HepG2 (cell line): ENCODE measurements around the gene PCDHA6. TPM values are rescaled to one million over a fixed set of nuclear protein-coding genes. Genes with fewer than 3 reads are reported as not detected.
A peak's percentile ranks its signal among the peaks of the same experiment; 100 is the strongest.

Experiments
- ATAC-seq: fragments of 200-7000 bp; cut with Tn5 transposase; 3 replicates; pipeline ENCODE4 v1.9.1; 2020; ENCODE audit warnings: mild to moderate bottlenecking, moderate library complexity
- BruUV-seq: library from RNA; stranded (reverse); fragments of 400-500 nt; replicated peaks from 2 replicates; lab custom pipeline; 2021; lab: Mats Ljungman, UMichigan
- CTCF ChIA-PET: fragments of 300-600 bp; formaldehyde crosslinking; extraction: SDS; loops from one replicate; lab custom pipeline; 2021; ENCODE audit warnings: low total read pairs, inconsistent platforms, low intra/inter-chr PET ratio; lab: Yijun Ruan, JAX
- POLR2A ChIA-PET: fragments of 350-600 bp; sonication (Branson Sonifier 250); formaldehyde crosslinking; loops from one replicate; lab custom pipeline; 2020; ENCODE audit warnings: antibody characterized with exemption, inconsistent platforms; lab: Yijun Ruan, JAX
- DNase-seq: peaks from one replicate; pipeline ENCODE4 v3.0.0-alpha.2; 2015; ENCODE audit warnings: low spot score
- FAIRE-seq: peaks from 3 replicates; lab custom pipeline; 2011; peaks lifted over from hg19 to GRCh38; lab: Jason Lieb, UNC
- H2AFZ ChIP-seq: one replicate; pipeline ENCODE4 v1.6.1; 2011; ENCODE audit warnings: low read length, inconsistent platforms
- H3K27ac ChIP-seq: fragments of 300-600 bp; 3 replicates; pipeline ENCODE4 v1.8.0; 2011; ENCODE audit warnings: mixed run types, mild to moderate bottlenecking, mixed read lengths, low read length, inconsistent platforms; ENCODE audit not compliant: insufficient read depth; ENCODE audit errors: extremely low read length
- H3K27me3 ChIP-seq, 2 experiments: fragments of 200-600 bp in 1 of 2; 2 replicates in 1 of 2; 3 replicates in 1 of 2; pipeline versions ENCODE4 v1.6.0 to v1.8.0; 2011; ENCODE audit warnings: low read length in 2 of 2, mild to moderate bottlenecking in 2 of 2, moderate library complexity in 2 of 2, inconsistent platforms in 1 of 2; ENCODE audit not compliant: insufficient read depth in 2 of 2, control insufficient read depth in 1 of 2
- H3K36me3 ChIP-seq, 2 experiments: fragments of 200-600 bp in 1 of 2; replicated peaks in 1 of 2; 2 replicates in 1 of 2; 3 replicates in 1 of 2; pipeline versions ENCODE4 v1.5.1 to v1.8.0; 2011; ENCODE audit warnings: low read length in 2 of 2, inconsistent platforms in 1 of 2; ENCODE audit not compliant: insufficient read depth in 2 of 2, control insufficient read depth in 1 of 2
- H3K4me1 ChIP-seq: 2 replicates; pipeline ENCODE4 v1.5.1; 2012; ENCODE audit warnings: low read length, inconsistent platforms; ENCODE audit not compliant: insufficient read depth
- H3K4me2 ChIP-seq: 2 replicates; pipeline ENCODE4 v1.6.0; 2011; ENCODE audit warnings: low read depth, low read length, inconsistent platforms
- H3K4me3 ChIP-seq, 3 experiments: fragments of 200-600 bp in 1 of 3; sonication (generic), shearing (Covaris generic) in 1 of 3; replicated peaks in 1 of 3; 2 replicates each; pipeline ENCODE4 v1.5.1; 2011 to 2016; ENCODE audit warnings: low read length in 3 of 3, inconsistent platforms in 2 of 3, low read depth in 2 of 3, mild to moderate bottlenecking in 2 of 3, control low read depth in 1 of 3, mixed read lengths in 1 of 3; ENCODE audit not compliant: insufficient read depth in 1 of 3
- H3K79me2 ChIP-seq: one replicate; pipeline ENCODE4 v1.6.1; 2011; ENCODE audit warnings: low read length, inconsistent platforms; ENCODE audit not compliant: insufficient read depth
- H3K9ac ChIP-seq: 2 replicates; pipeline ENCODE4 v1.6.0; 2011; ENCODE audit warnings: mild to moderate bottlenecking, low read depth, low read length, inconsistent platforms; ENCODE audit not compliant: insufficient read depth
- H3K9me3 ChIP-seq: 2 replicates; pipeline ENCODE4 v1.5.1; 2012; ENCODE audit warnings: mild to moderate bottlenecking, low read length
- H4K20me1 ChIP-seq: 2 replicates; pipeline ENCODE4 v1.6.0; 2011; ENCODE audit warnings: inconsistent platforms, mild to moderate bottlenecking, low read length, moderate library complexity; ENCODE audit not compliant: insufficient read depth
- BORCS8-MEF2B ChIP-seq: sonication (generic); formaldehyde crosslinking; IDR thresholded peaks from 2 replicates; pipeline ENCODE4 v1.8.0; 2022; ENCODE audit warnings: mild to moderate bottlenecking, missing genetic modification reagents
- CEBPG ChIP-seq: IDR thresholded peaks from 2 replicates; pipeline ENCODE4 v1.6.1; 2016
- CREB3 ChIP-seq: sonication (generic); formaldehyde crosslinking; IDR thresholded peaks from 2 replicates; pipeline ENCODE4 v1.5.0; 2020; ENCODE audit warnings: missing genetic modification reagents
- ELF1 ChIP-seq: sonication (generic); formaldehyde crosslinking; IDR thresholded peaks from 2 replicates; pipeline ENCODE4 v1.4.0; 2020; ENCODE audit warnings: missing genetic modification reagents
- GABPA ChIP-seq, 2 experiments: IDR thresholded peaks; 2 replicates each; pipeline ENCODE4 v1.6.1; 2011 to 2016; ENCODE audit warnings: low read depth in 2 of 2, low read length in 1 of 2, missing biosample characterization in 1 of 2, missing genetic modification characterization in 1 of 2
- HOXD1 ChIP-seq: sonication (generic); formaldehyde crosslinking; IDR thresholded peaks from 2 replicates; pipeline ENCODE4 v1.5.0; 2020; ENCODE audit warnings: missing genetic modification reagents
- NCOA1 ChIP-seq: sonication (generic); formaldehyde crosslinking; IDR thresholded peaks from 2 replicates; pipeline ENCODE4 v1.9.0; 2021; ENCODE audit warnings: missing genetic modification reagents
- PAWR ChIP-seq: sonication (generic); formaldehyde crosslinking; IDR thresholded peaks from 2 replicates; pipeline ENCODE4 v1.4.0; 2020; ENCODE audit warnings: missing genetic modification reagents, mild to moderate bottlenecking, borderline replicate concordance
- SMAD3 ChIP-seq: sonication (generic); formaldehyde crosslinking; IDR thresholded peaks from 2 replicates; pipeline ENCODE4 v1.4.0; 2020; ENCODE audit warnings: missing genetic modification reagents
- SMYD3 ChIP-seq: sonication (generic); formaldehyde crosslinking; IDR thresholded peaks from 2 replicates; pipeline ENCODE4 v1.8.1; 2023; ENCODE audit warnings: mild to moderate bottlenecking, missing genetic modification reagents
- STAG1 ChIP-seq: sonication (generic); formaldehyde crosslinking; IDR thresholded peaks from 2 replicates; pipeline ENCODE4 v1.4.0; 2020; ENCODE audit warnings: missing genetic modification reagents
- TCF7 ChIP-seq: sonication (generic); IDR thresholded peaks from 2 replicates; pipeline ENCODE4 v1.6.1; 2016; ENCODE audit warnings: antibody characterized with exemption, low read depth
- ZFP41 ChIP-seq: sonication (generic); formaldehyde crosslinking; IDR thresholded peaks from 2 replicates; pipeline ENCODE4 v1.4.0; 2020; ENCODE audit warnings: mild to moderate bottlenecking, missing genetic modification reagents, borderline replicate concordance
- ZFP90 ChIP-seq: sonication (generic); formaldehyde crosslinking; IDR thresholded peaks from 2 replicates; pipeline ENCODE4 v1.8.0; 2022; ENCODE audit warnings: missing genetic modification reagents, mild to moderate bottlenecking, inconsistent platforms, borderline replicate concordance
- ZNF260 ChIP-seq: sonication (generic); formaldehyde crosslinking; IDR thresholded peaks from 2 replicates; pipeline ENCODE4 v1.4.0; 2020; ENCODE audit warnings: missing genetic modification reagents, low read depth, mild to moderate bottlenecking, borderline replicate concordance
- ZNF362 ChIP-seq: sonication (generic); formaldehyde crosslinking; IDR thresholded peaks from 2 replicates; pipeline ENCODE4 v1.4.0; 2020; ENCODE audit warnings: missing genetic modification reagents, mild to moderate bottlenecking, borderline replicate concordance
- ZNF432 ChIP-seq: sonication (generic); formaldehyde crosslinking; IDR thresholded peaks from 2 replicates; pipeline ENCODE4 v1.5.0; 2020; ENCODE audit warnings: missing genetic modification reagents, mild to moderate bottlenecking, borderline replicate concordance
- ZNF441 ChIP-seq: sonication (generic); formaldehyde crosslinking; IDR thresholded peaks from 2 replicates; pipeline ENCODE4 v1.7.0; 2021; ENCODE audit warnings: missing genetic modification reagents, borderline replicate concordance
- ZNF713 ChIP-seq: sonication (generic); formaldehyde crosslinking; IDR thresholded peaks from 2 replicates; pipeline ENCODE4 v1.4.0; 2020; ENCODE audit warnings: mild to moderate bottlenecking, missing genetic modification reagents
- ZNF770 ChIP-seq: sonication (generic); formaldehyde crosslinking; IDR thresholded peaks from 2 replicates; pipeline ENCODE4 v1.5.0; 2020; ENCODE audit warnings: mild to moderate bottlenecking, missing genetic modification reagents
- ZSCAN9 ChIP-seq: IDR thresholded peaks from 2 replicates; pipeline ENCODE4 v1.6.1; 2016; ENCODE audit warnings: borderline replicate concordance
- WGBS: methylation state at CpG from one replicate; pipeline ENCODE4 v1.1.6; 2017; ENCODE audit warnings: low lambda C conversion rate; 5-methylcytosine and 5-hydroxymethylcytosine counted together
- in situ Hi-C: cut with HindIII; loops from 2 replicates; pipeline ENCODE4 v1.10.0; 2017; ENCODE audit warnings: low pct_unique_long_range_greater_than_20kb; ENCODE audit not compliant: extremely low pct_ligation_motif_present
- intact Hi-C: fragments of 100-400 bp; cut with micrococcal nuclease; formaldehyde crosslinking; loops from one replicate; pipeline ENCODE4 v1.10.0; 2022; ENCODE audit not compliant: unreplicated experiment
- polyA plus RNA-seq, 8 experiments: library from polyadenylated mRNA; depleted of rRNA in 3 of 8; stranded (reverse) in 7 of 8; unstranded in 1 of 8; fragments of >200 nt; fragmentation: Illumina TruSeq in 4 of 8; extraction: Trizol in 4 of 8; gene quantifications; 2 replicates each; pipeline versions ENCODE4 v1.2.1 to v1.2.3, GENCODE V29; 2011 to 2016; ENCODE audit warnings: low read depth in 4 of 8, missing spikeins in 1 of 8, mixed read lengths in 1 of 8; ENCODE audit not compliant: insufficient read depth in 1 of 8
- total RNA-seq, 5 experiments: library from RNA; depleted of rRNA; stranded (reverse); fragments of >200 nt; fragmentation: Illumina TruSeq; extraction: Trizol; gene quantifications; 2 replicates each; pipeline ENCODE4 v1.2.3, GENCODE V29; 2016; ENCODE audit warnings: low read depth in 1 of 5
- TF ChIP-seq, protein P1 (sequence below): sonication (generic); formaldehyde crosslinking; IDR thresholded peaks from 2 replicates; pipeline ENCODE4 v1.4.0; 2020; ENCODE audit warnings: missing genetic modification reagents

Gene PCDHA6
- total and polyA plus RNA-seq, 2 of the 13 experiments (the other 11 are each of a cell fraction or from before 2014, with no cell fraction given) = not detected

GRCh38 chr5:140833993-140834392 is 6.2 kb downstream of the PCDHA6 start, which contains the start of gene PCDHA7:
Gene PCDHA7, plus strand, starts transcription at chr5:140834269. Its CDS starts 115 bp downstream, at chr5:140834384.
- no peaks in the 10 kb centered on the region for H3K36me3 ChIP-seq
- peak within 1 kb of the TSS; percentile 78 for H3K4me2 ChIP-seq
- H3K9ac ChIP-seq = peak within 1 kb of the TSS; percentile 36; the same call in 1 of the 2 replicates
- no peaks in the 10 kb centered on the region for H3K9me3 ChIP-seq
- no peaks in the 10 kb centered on the region for H3K4me1 ChIP-seq
- in situ Hi-C loops (no loop called here), intact Hi-C loops (no loop called here)
- ATAC-seq = peak; percentile 54
- BruUV-seq = no TSS peak
- ChIA-PET POLR2A (no interaction called here), CTCF (no interaction called here)
- no peaks in the 10 kb centered on the region for H3K27me3 ChIP-seq
- peak within 1 kb of the TSS; percentile 42 for H2AFZ ChIP-seq
- peak; percentile 32 for DNase-seq
- no peak within 1 kb of the TSS for H3K27ac ChIP-seq
- peak; percentile 47 for FAIRE-seq
- no peaks in the 10 kb centered on the region for H4K20me1 ChIP-seq
- H3K79me2 ChIP-seq = no peaks in the 10 kb centered on the region
- H3K4me3 ChIP-seq = peak within 1 kb of the TSS; percentile 62 to 68 (median 68)
- WGBS = 19% methylated on average over 8 of the region's 8 CpGs
- TF ChIP-seq ZNF713 (CRISPR knock-in tag) = no peak
- TF ChIP-seq BORCS8-MEF2B (CRISPR knock-in tag) = no peak
- TF ChIP-seq ZNF432 (CRISPR knock-in tag) = no peak
- TF ChIP-seq GABPA (IDR thresholded peaks at IDR 0.05; ENCODE audit: low read depth, low read length) = no peak
- peak; percentile 23; the same call in 1 of the 2 replicates for TF ChIP-seq GABPA (CRISPR knock-in tag; IDR thresholded peaks at IDR 0.05; ENCODE audit: low read depth)
- no peak for TF ChIP-seq NCOA1 (CRISPR knock-in tag)
- no peak for TF ChIP-seq ZNF441 (CRISPR knock-in tag)
- TF ChIP-seq ZFP41 (CRISPR knock-in tag) = no peak
- TF ChIP-seq ELF1 (CRISPR knock-in tag) = no peak
- no peak for TF ChIP-seq ZNF362 (CRISPR knock-in tag)
- no peak for TF ChIP-seq CREB3 (CRISPR knock-in tag)
- TF ChIP-seq SMAD3 (CRISPR knock-in tag) = no peak
- TF ChIP-seq, protein P1, sequence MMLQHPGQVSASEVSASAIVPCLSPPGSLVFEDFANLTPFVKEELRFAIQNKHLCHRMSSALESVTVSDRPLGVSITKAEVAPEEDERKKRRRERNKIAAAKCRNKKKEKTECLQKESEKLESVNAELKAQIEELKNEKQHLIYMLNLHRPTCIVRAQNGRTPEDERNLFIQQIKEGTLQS = no peak
- TF ChIP-seq ZFP90 (CRISPR knock-in tag) = no peak
- TF ChIP-seq SMYD3 (CRISPR knock-in tag) = no peak
- TF ChIP-seq STAG1 (CRISPR knock-in tag) = peak; percentile 40
- no peak for TF ChIP-seq ZNF260
- peak; percentile 51; the same call in 1 of the 2 replicates for TF ChIP-seq CEBPG
- no peak for TF ChIP-seq PAWR (CRISPR knock-in tag)
- no peak for TF ChIP-seq ZSCAN9
- no peak for TF ChIP-seq ZNF770
- TF ChIP-seq HOXD1 = no peak
- TF ChIP-seq TCF7 = no peak
